GM12878 (cell line): ENCODE measurements around the gene TMEM88. TPM values are rescaled to one million over a fixed set of nuclear protein-coding genes. Genes with fewer than 3 reads are reported as not detected.
A peak's percentile ranks its signal among the peaks of the same experiment; 100 is the strongest.

ENCODE experiments used
- ATAC-seq: fragments of 200-7000 bp; cut with Tn5 transposase; 3 replicates; pipeline ENCODE4 v1.9.1; 2020; ENCODE audit warnings: mild to moderate bottlenecking, moderate library complexity
- BruUV-seq: library from RNA; stranded (reverse); fragments of 400-500 nt; replicated peaks from 2 replicates; lab custom pipeline; 2021; lab: Mats Ljungman, UMichigan
- CTCF ChIA-PET: fragments of 300-600 bp; sonication (Branson Sonifier 250); formaldehyde crosslinking; extraction: SDS; loops from one replicate; lab custom pipeline; 2021; ENCODE audit warnings: inconsistent platforms; lab: Yijun Ruan, JAX
- POLR2A ChIA-PET: fragments of 350-600 bp; formaldehyde crosslinking; extraction: SDS; loops from one replicate; lab custom pipeline; 2021; ENCODE audit warnings: inconsistent platforms; lab: Charles Lee
- RAD21 ChIA-PET: fragments of 300-600 bp; sonication (Branson Sonifier 250); formaldehyde crosslinking; loops from one replicate; lab custom pipeline; 2023; ENCODE audit warnings: antibody characterized with exemption; ENCODE audit not compliant: unreplicated experiment; lab: Charles Lee
- SMC1A ChIA-PET: fragments of 300-600 bp; sonication (Branson Sonifier 250); formaldehyde crosslinking; loops from one replicate; lab custom pipeline; 2023; ENCODE audit not compliant: unreplicated experiment, uncharacterized antibody; lab: Charles Lee
- DNase-seq: peaks from one replicate; pipeline ENCODE4 v3.0.0-alpha.2; 2011; ENCODE audit warnings: low read depth, low spot score
- FAIRE-seq: peaks from 3 replicates; lab custom pipeline; 2011; peaks lifted over from hg19 to GRCh38; lab: Jason Lieb, UNC
- H2AFZ ChIP-seq: 2 replicates; pipeline ENCODE4 v1.6.0; 2011; ENCODE audit warnings: low read depth, low read length, control low read depth; ENCODE audit not compliant: control insufficient read depth
- H3K27ac ChIP-seq: 2 replicates; pipeline ENCODE4 v1.5.1; 2011; ENCODE audit warnings: control low read depth; ENCODE audit not compliant: control insufficient read depth, insufficient read depth
- H3K27me3 ChIP-seq, 2 experiments: replicated peaks in 1 of 2; 2 replicates each; pipeline versions ENCODE4 v1.6.0 to v1.6.1; 2011; ENCODE audit warnings: low read length in 1 of 2; ENCODE audit not compliant: control insufficient read depth in 2 of 2, insufficient read depth in 2 of 2
- H3K36me3 ChIP-seq, 2 experiments: 2 replicates each; pipeline ENCODE4 v1.5.1; 2011; ENCODE audit warnings: low read length in 1 of 2; ENCODE audit not compliant: control insufficient read depth in 2 of 2, insufficient read depth in 2 of 2
- H3K4me1 ChIP-seq: 2 replicates; pipeline ENCODE4 v1.6.1; 2011; ENCODE audit warnings: mild to moderate bottlenecking, low read length, moderate library complexity, mixed read lengths; ENCODE audit not compliant: control insufficient read depth, insufficient read depth
- H3K4me2 ChIP-seq: 2 replicates; pipeline ENCODE4 v1.6.0; 2011; ENCODE audit warnings: control low read depth; ENCODE audit not compliant: control insufficient read depth, insufficient read depth
- H3K4me3 ChIP-seq: fragments of 200-600 bp; sonication (generic); 2 replicates; pipeline ENCODE4 v1.5.1; 2016
- H3K79me2 ChIP-seq: 2 replicates; pipeline ENCODE4 v1.6.0; 2011; ENCODE audit warnings: low read length; ENCODE audit not compliant: control insufficient read depth, insufficient read depth
- H3K9ac ChIP-seq: 2 replicates; pipeline ENCODE4 v1.8.0; 2011; ENCODE audit warnings: low read length, control low read depth, mixed read lengths; ENCODE audit not compliant: control insufficient read depth, insufficient read depth
- H3K9me3 ChIP-seq: replicated peaks from 3 replicates; pipeline ENCODE4 v1.5.1; 2011; ENCODE audit warnings: mild to moderate bottlenecking, low read length; ENCODE audit not compliant: control insufficient read depth, insufficient read depth
- H4K20me1 ChIP-seq: 2 replicates; pipeline ENCODE4 v1.6.0; 2011; ENCODE audit not compliant: control insufficient read depth, insufficient read depth
- ASH2L ChIP-seq: fragments of 300-600, 200-600 bp; sonication (generic); IDR thresholded peaks from 2 replicates; pipeline ENCODE4 v1.6.1; 2017; ENCODE audit warnings: low read depth, mild to moderate bottlenecking, borderline replicate concordance
- ESRRA ChIP-seq: IDR thresholded peaks from 2 replicates; pipeline ENCODE4 v1.6.1; 2012; ENCODE audit warnings: mild to moderate bottlenecking, low read length, improper control_type of control experiment
- JUND ChIP-seq: IDR thresholded peaks from 2 replicates; pipeline ENCODE4 v1.6.1; 2012; ENCODE audit warnings: low read depth, mild to moderate bottlenecking, low read length, improper control_type of control experiment, moderate library complexity
- LARP7 ChIP-seq: fragments of 450-650 bp; IDR thresholded peaks from 2 replicates; pipeline ENCODE4 v1.6.1; 2017; ENCODE audit warnings: mild to moderate bottlenecking
- RAD51 ChIP-seq: fragments of 450-650 bp; IDR thresholded peaks from 2 replicates; pipeline ENCODE4 v1.6.1; 2016; ENCODE audit warnings: moderate library complexity, mild to moderate bottlenecking, inconsistent platforms
- RFX5 ChIP-seq: IDR thresholded peaks from 2 replicates; pipeline ENCODE4 v1.6.1; 2011; ENCODE audit warnings: low read depth, low read length, improper control_type of control experiment
- STAT3 ChIP-seq: IDR thresholded peaks from 2 replicates; pipeline ENCODE4 v1.6.1; 2011; ENCODE audit warnings: low read depth, low read length, improper control_type of control experiment
- SUZ12 ChIP-seq: fragments of 200-600 bp; sonication (generic); IDR thresholded peaks from one replicate; pipeline ENCODE4 v1.6.1; 2018; ENCODE audit warnings: antibody characterized with exemption, mild to moderate bottlenecking; ENCODE audit not compliant: unreplicated experiment
- TBL1XR1 ChIP-seq: IDR thresholded peaks from 2 replicates; pipeline ENCODE4 v1.6.1; 2012; ENCODE audit warnings: low read depth, low read length, improper control_type of control experiment
- ZNF274 ChIP-seq: IDR thresholded peaks from one replicate; pipeline ENCODE4 v1.8.0; 2011; ENCODE audit not compliant: insufficient read length, insufficient read depth
- ZSCAN29 ChIP-seq: fragments of 450-650 bp; IDR thresholded peaks from 2 replicates; pipeline ENCODE4 v1.6.1; 2017; ENCODE audit warnings: mild to moderate bottlenecking, moderate library complexity
- ZZZ3 ChIP-seq: IDR thresholded peaks from 2 replicates; pipeline ENCODE4 v1.6.1; 2011; ENCODE audit warnings: low read depth; ENCODE audit not compliant: control insufficient read depth, insufficient read length
- WGBS: methylation state at CpG from one replicate; pipeline ENCODE4 v1.1.6; 2016; ENCODE audit warnings: low lambda C conversion rate; ENCODE audit not compliant: insufficient replicate concordance, insufficient coverage; ENCODE audit errors: missing lambda C conversion rate; 5-methylcytosine and 5-hydroxymethylcytosine counted together
- in situ Hi-C: fragments of 300-500 bp; cut with MboI; formaldehyde crosslinking; loops from 9 replicates; pipeline ENCODE4 v1.14.3; 2018; ENCODE audit warnings: mixed read lengths
- intact Hi-C: fragments of 100-400 bp; cut with micrococcal nuclease; formaldehyde crosslinking; loops from one replicate; pipeline ENCODE4 v1.14.2; 2022; ENCODE audit not compliant: unreplicated experiment
- polyA plus RNA-seq, 11 experiments: library from polyadenylated mRNA; depleted of rRNA in 4 of 11; unstranded in 6 of 11; stranded (reverse) in 5 of 11; fragments of >200 nt; fragmentation: Nextera tagmentation in 4 of 11; fragmentation: Illumina TruSeq in 1 of 11; extraction: Ambion mirVana in 4 of 11; extraction: Trizol in 1 of 11; gene quantifications; 1 replicate in 1 of 11; 2 replicates in 10 of 11; pipeline versions ENCODE4 v1.2.1 to v1.2.3, GENCODE V29; 2011 to 2016; ENCODE audit warnings: inconsistent platforms in 2 of 11, missing spikeins in 2 of 11, low read depth in 1 of 11
- total RNA-seq, 4 experiments: library from RNA; depleted of rRNA in 3 of 4; stranded (reverse); fragments of >200 nt in 3 of 4; fragmentation: Illumina TruSeq in 1 of 4; extraction: Trizol in 1 of 4; gene quantifications; 2 replicates each; pipeline versions ENCODE4 v1.2.1 to v1.2.3, GENCODE V29; 2013 to 2021
- TF ChIP-seq, protein P1 (sequence below): fragments of 450-650 bp; IDR thresholded peaks from 2 replicates; pipeline ENCODE4 v1.6.1; 2017; ENCODE audit warnings: mild to moderate bottlenecking, moderate library complexity
- TF ChIP-seq, protein P2 (sequence below): fragments of 450-650 bp; conservative IDR thresholded peaks from 2 replicates; pipeline ENCODE4 v1.6.1; 2017; ENCODE audit warnings: mild to moderate bottlenecking, moderate library complexity
- TF ChIP-seq, protein P3 (sequence below): fragments of 450-650 bp; IDR thresholded peaks from 2 replicates; pipeline ENCODE4 v1.6.1; 2018; ENCODE audit warnings: borderline replicate concordance, mild to moderate bottlenecking; ENCODE audit not compliant: partially characterized antibody

Gene TMEM88
- total and polyA plus RNA-seq, 10 of the 15 experiments (the other 5 are each of a cell fraction or from before 2014, with no cell fraction given): 0.21 to 2.2 (median 0.62) TPM; not detected in 5

DNA sequence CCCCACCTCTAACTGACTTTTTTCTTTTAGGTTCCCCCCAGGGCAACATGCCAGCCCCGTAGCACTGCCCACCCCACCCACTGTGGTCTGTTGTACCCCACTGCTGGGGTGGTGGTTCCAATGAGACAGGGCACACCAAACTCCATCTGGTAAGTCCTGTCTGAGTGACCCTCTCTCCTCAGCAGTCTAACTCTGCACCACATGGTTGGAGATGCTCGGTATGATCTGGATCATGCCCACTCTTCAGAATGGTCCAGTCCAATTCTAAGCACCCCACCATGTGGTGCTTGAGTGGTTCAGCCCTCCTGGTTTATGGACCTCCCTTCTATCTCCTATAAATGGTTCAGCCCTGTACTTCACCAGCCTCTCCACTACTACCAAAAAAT is 15.0 kb upstream of the TMEM88 start (continued):
- TF ChIP-seq, protein P1, sequence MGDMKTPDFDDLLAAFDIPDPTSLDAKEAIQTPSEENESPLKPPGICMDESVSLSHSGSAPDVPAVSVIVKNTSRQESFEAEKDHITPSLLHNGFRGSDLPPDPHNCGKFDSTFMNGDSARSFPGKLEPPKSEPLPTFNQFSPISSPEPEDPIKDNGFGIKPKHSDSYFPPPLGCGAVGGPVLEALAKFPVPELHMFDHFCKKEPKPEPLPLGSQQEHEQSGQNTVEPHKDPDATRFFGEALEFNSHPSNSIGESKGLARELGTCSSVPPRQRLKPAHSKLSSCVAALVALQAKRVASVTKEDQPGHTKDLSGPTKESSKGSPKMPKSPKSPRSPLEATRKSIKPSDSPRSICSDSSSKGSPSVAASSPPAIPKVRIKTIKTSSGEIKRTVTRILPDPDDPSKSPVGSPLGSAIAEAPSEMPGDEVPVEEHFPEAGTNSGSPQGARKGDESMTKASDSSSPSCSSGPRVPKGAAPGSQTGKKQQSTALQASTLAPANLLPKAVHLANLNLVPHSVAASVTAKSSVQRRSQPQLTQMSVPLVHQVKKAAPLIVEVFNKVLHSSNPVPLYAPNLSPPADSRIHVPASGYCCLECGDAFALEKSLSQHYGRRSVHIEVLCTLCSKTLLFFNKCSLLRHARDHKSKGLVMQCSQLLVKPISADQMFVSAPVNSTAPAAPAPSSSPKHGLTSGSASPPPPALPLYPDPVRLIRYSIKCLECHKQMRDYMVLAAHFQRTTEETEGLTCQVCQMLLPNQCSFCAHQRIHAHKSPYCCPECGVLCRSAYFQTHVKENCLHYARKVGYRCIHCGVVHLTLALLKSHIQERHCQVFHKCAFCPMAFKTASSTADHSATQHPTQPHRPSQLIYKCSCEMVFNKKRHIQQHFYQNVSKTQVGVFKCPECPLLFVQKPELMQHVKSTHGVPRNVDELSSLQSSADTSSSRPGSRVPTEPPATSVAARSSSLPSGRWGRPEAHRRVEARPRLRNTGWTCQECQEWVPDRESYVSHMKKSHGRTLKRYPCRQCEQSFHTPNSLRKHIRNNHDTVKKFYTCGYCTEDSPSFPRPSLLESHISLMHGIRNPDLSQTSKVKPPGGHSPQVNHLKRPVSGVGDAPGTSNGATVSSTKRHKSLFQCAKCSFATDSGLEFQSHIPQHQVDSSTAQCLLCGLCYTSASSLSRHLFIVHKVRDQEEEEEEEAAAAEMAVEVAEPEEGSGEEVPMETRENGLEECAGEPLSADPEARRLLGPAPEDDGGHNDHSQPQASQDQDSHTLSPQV: no peak
- TF ChIP-seq ESRRA (no peak), LARP7 (no peak), RAD51 (no peak), ASH2L (no peak), SUZ12 (no peak), ZSCAN29 (no peak), RFX5 (no peak)

DNA sequence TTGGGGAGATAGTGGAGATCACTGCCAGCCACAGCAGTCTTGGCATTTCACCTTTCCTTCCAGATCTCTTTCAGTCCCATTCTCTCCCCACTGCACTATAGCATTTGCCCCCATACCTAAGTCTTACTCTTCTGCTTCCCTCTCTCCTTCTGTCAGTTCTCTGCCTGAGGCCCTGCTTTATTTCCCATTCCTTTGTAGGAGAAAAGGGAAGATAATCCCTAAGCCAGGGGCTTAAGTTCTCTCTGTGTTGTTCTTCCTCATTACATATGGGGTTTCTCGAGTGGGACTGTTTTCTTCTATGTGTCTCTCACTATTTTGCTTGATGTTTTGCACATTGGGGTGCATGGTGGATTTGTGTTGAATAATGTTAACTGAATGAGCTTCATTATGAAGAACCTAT is 14.4 kb upstream of the TMEM88 start:
- in situ Hi-C loops (no loop called here), intact Hi-C loops (no loop called here)
- ChIA-PET CTCF (interaction anchor here (0.7 to 2.3 kb wide), 9 partner anchors 10 to 229 kb away, joined by 3 to 9 read pairs (median 3); partner anchors contain the start of gene NAA38), POLR2A (interaction anchor here (0.5 to 1.0 kb wide), 3 partner anchors 17 to 279 kb away, joined by 3 to 5 read pairs (median 3); partner anchors contain the start of gene NAA38), RAD21 (interaction anchor here (1.3 to 2.1 kb wide), 3 partner anchors 10 to 97 kb away, joined by 4 to 8 read pairs (median 6); partner anchors contain the start of gene NAA38), SMC1A (interaction anchor here (0.9 to 1.5 kb wide), 5 partner anchors 11 to 216 kb away, joined by 3 read pairs; partner anchors contain the start of genes CYB5D1 and NAA38)
- Histone ChIP-seq H3K79me2 (peaks cover 66% of the 10 kb centered on the region), H3K9me3 (no peaks in the 10 kb centered on the region), H3K4me1 (peaks cover 38% of the 10 kb centered on the region), H3K36me3 (peaks cover 0 to 5% of the 10 kb centered on the region in 2 experiments; a peak in 2 of 4 replicates), H3K27me3 (no peaks in the 10 kb centered on the region), H3K27ac (no peak overlapping the region), H2AFZ (no peak overlapping the region), H4K20me1 (no peaks in the 10 kb centered on the region; the same call in none of the 2 replicates), H3K9ac (no peak overlapping the region), H3K4me2 (peak overlapping the region; percentile 100), H3K4me3 (peak overlapping the region; percentile 92; the same call in 1 of the 2 replicates)
- FAIRE-seq (no peak), DNase-seq (no peak), ATAC-seq (no peak)
- 36% methylated on average over 1 of the region's 1 CpG for WGBS
- BruUV-seq: no TSS peak
- no peak for TF ChIP-seq TBL1XR1
- TF ChIP-seq ZNF274: no peak
- TF ChIP-seq, protein P2, sequence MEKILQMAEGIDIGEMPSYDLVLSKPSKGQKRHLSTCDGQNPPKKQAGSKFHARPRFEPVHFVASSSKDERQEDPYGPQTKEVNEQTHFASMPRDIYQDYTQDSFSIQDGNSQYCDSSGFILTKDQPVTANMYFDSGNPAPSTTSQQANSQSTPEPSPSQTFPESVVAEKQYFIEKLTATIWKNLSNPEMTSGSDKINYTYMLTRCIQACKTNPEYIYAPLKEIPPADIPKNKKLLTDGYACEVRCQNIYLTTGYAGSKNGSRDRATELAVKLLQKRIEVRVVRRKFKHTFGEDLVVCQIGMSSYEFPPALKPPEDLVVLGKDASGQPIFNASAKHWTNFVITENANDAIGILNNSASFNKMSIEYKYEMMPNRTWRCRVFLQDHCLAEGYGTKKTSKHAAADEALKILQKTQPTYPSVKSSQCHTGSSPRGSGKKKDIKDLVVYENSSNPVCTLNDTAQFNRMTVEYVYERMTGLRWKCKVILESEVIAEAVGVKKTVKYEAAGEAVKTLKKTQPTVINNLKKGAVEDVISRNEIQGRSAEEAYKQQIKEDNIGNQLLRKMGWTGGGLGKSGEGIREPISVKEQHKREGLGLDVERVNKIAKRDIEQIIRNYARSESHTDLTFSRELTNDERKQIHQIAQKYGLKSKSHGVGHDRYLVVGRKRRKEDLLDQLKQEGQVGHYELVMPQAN: no peak
- no peak for TF ChIP-seq ZZZ3
- TF ChIP-seq, protein P3, sequence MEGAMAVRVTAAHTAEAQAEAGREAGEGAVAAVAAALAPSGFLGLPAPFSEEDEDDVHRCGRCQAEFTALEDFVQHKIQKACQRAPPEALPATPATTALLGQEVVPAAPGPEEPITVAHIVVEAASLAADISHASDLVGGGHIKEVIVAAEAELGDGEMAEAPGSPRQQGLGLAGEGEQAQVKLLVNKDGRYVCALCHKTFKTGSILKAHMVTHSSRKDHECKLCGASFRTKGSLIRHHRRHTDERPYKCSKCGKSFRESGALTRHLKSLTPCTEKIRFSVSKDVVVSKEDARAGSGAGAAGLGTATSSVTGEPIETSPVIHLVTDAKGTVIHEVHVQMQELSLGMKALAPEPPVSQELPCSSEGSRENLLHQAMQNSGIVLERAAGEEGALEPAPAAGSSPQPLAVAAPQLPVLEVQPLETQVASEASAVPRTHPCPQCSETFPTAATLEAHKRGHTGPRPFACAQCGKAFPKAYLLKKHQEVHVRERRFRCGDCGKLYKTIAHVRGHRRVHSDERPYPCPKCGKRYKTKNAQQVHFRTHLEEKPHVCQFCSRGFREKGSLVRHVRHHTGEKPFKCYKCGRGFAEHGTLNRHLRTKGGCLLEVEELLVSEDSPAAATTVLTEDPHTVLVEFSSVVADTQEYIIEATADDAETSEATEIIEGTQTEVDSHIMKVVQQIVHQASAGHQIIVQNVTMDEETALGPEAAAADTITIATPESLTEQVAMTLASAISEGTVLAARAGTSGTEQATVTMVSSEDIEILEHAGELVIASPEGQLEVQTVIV: no peak
- no peak for TF ChIP-seq STAT3
- no peak for TF ChIP-seq JUND
